GM21381 (cell line): Measurements from ENCODE around the gene IRF4.

ENCODE experiments used
- ATAC-seq: cut with Tn5 transposase; IDR thresholded peaks from one replicate; pipeline ENCODE4 v1.9.1; 2021; ENCODE audit warnings: mild to moderate bottlenecking, moderate library complexity; ENCODE audit not compliant: unreplicated experiment

IRF4 gene

GRCh38 chr6:436308-437036, 44.9 kb downstream of the IRF4 start:
- ATAC-seq = no peak

DNA sequence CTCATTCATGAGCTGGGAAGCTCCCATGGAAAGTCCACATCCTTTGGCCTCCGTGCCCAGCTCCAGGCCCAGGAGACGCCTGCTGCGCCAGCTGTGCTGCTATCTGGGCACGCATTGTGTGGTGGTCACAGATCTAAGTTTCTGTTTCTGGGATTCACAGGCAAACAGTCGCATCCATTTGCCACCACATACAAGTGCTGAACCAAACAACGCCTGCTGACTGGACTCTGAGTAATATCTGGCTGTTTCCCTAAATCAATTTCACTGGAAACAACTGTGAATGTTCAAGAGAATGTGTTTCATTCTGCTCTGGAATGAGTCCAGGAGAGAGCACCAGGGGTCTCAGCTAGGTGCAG, 45.5 kb downstream of the IRF4 start:
- no peak for ATAC-seq

DNA sequence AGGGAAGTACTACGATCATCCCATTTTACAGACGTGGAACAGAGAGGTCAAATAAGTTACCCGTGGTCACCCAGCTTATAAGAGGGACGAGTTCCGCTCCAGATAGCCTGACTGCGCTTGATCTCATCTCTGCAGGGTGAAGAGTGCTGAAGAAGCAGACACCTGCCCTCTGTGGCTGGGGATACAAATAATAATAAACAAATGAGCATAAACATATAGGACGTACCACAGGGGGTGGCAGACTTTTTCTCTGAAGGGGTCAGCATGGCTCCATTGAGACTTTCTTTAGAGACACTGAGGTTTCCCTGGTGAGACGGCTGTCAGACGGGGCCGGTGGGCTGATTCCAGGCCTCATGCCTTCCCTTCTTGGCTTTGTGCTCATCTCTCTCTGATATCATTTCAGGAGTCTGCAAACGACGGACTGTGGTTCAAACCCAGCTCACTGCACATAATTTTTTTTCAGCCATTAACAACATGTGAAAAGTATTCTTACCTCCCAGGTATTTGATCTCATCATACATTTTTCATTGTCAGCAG, 47.1 kb downstream of the IRF4 start:
- ATAC-seq = no peak

GRCh38 chr6:439641-440167, 48.2 kb downstream of the IRF4 start:
- no peak for ATAC-seq

DNA sequence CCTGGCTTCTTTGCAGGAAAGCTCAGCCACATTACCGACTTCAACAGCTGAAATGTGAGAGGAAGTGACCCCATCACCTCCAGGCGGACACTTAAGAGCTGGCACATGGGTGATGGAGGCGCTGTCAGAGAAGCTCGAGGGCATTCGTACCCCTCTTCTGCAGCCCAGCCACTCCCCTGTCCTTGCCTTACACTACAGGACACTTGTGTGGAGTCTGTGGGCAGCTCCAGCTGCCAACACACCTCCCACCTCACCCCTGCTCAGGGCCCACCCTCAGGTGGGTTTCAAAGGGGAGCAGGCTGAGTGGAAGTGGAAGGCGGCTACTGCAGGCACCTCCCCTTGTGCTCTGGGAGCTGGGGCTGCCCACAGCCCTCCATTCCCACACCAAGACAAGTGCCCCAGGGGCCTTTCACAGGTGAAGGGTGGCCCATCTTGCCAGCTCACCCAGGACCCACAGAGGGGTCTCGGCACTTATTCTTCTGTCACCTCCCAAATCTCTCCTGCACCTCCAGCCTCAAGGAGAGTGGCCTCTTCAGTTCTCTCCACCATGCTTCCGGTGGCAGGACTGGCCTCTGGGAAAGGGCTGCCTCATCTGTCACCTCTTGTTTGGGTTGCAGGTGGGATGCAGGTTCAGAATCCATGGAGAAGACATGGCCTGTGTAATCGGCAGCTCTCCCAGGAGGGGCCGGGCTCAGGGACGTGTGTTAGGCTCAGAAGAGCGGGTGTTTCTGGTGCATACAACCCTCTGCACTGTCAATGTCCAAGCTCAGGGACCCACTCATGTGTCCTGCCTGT, 49.8 kb downstream of the IRF4 start:
- ATAC-seq = no peak

DNA sequence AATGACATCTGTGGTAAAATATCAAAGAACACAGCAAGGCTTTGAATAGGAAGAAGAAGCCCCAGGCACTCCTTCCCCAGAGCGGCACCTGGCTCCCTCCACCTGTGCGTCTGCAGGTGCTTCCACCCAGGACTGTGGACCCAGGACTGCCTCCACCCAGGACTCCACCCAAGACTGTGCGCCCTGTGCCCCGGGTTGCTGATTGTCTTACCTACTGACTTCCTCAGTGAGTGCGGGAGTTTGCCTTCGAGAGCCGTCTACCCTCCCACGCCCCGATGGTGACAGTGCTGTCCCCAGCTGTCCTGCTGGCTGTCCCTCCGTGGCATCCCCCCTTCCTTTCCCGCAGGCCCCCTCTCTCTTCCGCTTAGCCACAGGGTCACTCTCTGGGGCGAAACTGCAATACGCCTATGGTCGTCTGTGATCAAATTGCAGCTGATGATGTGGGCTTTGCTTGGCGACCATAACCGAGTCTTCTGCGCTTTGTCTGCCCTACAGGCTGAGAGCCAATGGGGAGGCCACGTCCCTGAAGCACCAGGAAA, 52.1 kb downstream of the IRF4 start:
- ATAC-seq = no peak

DNA sequence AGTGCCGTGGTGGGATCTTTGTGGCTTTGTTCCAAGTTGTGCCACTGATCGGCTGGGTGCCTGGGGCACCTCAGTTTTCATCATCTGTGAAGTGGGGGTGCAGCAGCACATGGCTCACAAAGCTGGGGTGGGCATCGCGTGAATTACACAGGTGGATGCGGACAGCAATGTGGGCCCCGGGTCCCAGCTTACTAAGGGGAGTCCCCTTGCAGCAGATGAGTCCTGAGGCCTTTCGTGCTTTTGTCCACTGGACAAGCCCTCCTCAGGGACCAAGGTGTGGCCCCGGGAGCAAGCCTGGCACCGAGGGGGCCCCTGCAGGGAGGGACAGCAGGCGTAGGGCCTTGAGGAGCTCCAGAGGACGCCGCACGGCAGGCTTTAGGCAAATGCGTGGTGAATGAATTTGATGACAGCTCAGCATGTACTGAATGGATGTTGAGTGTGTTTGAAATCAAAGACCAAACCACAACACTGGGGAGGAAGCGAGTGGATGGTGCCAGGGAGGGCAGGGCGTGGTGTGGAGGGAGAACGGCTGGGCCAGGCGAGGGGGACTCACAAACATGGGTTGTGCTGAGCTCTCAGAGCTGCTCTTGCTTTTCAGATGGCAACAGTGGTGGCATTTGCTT, 53.2 kb downstream of the IRF4 start:
- ATAC-seq = no peak

GRCh38 chr6:445571-446417, 54.2 kb downstream of the IRF4 start:
- ATAC-seq = no peak

DNA sequence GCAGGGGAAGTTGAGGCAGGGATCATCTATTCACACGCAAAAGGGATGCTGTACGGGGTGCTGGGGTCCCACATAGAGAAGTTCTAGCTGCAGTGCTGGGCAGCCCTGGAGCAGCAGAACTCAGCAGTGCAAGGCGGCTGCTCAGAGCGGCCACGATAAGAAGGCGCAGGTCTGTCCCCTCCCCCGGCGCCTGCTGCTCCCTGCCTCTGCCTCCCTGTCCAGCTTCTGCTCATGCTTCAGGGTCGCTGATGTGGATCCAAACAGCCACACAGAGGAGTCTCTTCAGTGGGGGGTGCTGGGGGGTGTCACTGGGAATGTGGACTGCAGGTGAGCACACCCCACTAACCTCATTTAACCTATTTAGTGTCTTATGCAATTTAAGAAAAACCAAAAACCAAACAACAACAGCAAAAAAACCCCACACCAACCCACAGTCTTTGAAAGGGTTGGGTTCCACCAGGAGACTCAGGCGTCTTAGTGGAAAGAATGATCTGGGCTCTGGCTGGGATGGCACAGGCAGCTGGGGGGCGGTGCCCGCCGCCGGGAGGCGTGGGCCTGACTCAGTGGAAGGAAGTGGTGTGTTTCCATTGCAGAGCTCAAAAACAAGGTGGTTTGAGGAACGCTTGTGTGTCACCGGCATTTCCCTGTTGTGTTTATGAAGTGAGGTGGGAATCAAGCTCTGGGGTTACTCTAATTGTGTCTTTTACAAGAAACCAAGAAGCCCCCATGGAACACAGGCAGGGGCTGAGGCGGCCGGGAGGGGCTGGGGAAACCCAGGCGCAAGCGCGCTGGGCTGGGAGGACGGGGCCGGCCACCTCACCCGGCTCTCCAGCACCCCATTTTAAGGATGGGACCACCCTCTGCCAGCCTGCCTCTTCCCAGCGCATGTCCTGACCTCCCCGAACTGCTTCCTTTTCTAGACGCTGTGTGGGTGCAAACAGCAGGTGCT, 55.1 kb downstream of the IRF4 start:
- no peak for ATAC-seq

DNA sequence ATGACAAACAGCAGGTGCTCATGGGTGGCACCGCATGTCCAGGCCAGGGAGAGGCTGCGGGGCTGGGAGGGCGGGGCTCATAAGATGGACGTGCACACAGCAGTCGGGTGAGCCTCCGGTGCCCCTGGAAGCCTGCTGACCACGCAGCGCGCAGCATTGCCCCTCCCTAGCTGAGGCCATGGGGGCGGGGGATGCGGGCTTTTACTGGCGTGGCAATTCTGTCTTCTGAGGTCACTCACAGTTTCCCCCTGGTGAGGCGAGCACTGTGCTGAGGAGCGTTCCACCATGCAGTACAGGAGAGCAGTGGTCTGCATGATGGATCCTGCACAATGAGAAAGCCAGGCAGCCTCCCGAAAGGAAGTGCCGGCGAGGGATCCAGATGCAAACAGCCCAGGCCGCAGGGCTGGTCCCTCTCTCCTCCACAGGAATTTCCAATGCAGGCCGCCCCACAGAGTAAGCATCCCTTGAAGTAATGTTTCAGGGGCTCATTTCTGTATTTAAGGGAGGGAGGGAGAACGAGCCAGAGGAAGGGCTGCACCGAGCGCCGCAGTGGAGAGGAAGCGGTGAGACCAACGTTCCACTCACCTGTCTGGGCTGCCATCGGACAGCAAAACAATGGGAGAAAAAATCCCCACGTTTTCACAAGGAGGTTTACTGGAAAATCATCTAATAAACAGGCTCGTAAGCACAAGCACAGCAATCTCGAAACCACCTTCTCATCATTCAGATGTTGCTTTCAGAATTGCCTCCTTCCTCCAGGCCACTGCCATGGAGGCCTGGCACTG, 56.0 kb downstream of the IRF4 start:
- ATAC-seq = no peak

GRCh38 chr6:448296-449056, 56.9 kb downstream of the IRF4 start:
- no peak for ATAC-seq

- no peak for ATAC-seq
Observed at GRCh38 chr6:449057-449430, 57.5 kb downstream of the IRF4 start.

DNA sequence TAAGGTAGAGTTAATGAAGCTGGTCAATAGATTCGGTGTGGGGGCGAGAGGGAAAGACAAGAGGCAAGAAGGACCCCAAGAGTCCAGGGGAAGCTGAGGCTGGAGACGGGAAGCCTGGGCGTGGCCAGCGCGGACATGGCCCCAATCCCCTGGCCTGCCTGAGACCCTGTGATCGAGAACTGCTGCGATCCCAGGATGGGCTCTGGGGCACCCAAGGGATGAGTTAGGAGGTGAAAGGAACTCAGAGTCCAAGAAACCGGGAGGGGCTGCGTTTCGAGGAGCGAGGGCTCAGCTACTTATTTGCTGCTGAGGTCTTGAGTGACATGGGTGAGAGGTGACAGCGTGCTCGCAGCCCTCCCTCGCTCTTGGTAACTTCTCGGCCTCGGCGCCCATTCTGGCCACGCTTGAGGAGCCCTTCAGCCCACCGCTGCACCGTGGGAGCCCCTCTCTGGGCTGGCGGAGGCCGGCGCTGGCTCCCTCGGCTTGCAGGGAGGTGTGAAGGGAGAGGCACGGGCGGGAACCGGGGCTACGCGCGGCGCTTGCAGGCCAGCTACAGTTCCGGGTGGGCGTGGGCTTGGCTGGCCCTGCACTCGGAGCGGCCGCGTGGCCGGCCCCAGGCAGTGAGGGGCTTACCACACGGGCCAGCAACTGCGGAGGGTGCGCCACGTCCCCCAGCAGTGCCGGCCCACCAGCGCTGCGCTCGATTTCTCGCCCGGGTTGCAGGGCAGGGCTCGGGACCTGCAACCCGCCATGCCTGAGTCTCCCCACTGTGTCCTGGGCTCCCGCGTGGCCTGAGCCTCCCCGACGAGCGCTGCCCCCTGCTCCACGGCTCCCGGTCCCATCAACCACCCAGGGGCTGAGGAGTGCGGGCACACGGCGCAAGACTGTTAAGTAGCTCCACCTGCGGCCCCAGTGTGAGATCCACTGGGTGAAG, 58.2 kb downstream of the IRF4 start:
- ATAC-seq = no peak

DNA sequence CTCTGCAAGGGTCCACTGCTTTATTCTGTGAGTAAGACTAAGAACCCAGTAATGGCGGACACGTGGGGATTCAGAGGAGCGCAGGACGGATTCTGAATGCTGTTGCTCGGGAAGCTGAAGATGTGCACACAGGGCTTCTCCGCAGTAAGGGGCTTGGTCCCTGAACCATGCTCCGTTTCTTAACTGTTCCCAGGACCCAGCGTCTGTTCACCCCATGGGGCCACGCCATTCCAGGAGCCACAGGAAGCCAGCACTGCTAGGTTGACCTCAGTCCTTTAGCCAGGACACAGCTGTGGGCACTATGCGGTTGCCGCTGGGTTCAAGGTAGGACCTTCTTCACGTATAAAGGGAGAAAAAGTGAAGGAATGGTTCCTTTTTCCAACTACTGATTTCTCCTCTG, 59.8 kb downstream of the IRF4 start:
- no peak for ATAC-seq

GRCh38 chr6:451847-452246, 60.3 kb downstream of the IRF4 start:
- no peak for ATAC-seq

- no peak for ATAC-seq
Observed at GRCh38 chr6:452301-453067, 60.9 kb downstream of the IRF4 start.
